Measurements from ENCODE around the gene COL6A1. TPM values are rescaled to one million over a fixed set of nuclear protein-coding genes. Genes with fewer than 3 reads are reported as not detected.
"Not testable (repeated sequence)": the region's sequence is repeated elsewhere in the genome, so short reads cannot be mapped to it uniquely, and the experiment has no call there.

Gene COL6A1
- total and polyA plus RNA-seq, 10 donors: 76.5 to 190 (median 129) TPM

DNA sequence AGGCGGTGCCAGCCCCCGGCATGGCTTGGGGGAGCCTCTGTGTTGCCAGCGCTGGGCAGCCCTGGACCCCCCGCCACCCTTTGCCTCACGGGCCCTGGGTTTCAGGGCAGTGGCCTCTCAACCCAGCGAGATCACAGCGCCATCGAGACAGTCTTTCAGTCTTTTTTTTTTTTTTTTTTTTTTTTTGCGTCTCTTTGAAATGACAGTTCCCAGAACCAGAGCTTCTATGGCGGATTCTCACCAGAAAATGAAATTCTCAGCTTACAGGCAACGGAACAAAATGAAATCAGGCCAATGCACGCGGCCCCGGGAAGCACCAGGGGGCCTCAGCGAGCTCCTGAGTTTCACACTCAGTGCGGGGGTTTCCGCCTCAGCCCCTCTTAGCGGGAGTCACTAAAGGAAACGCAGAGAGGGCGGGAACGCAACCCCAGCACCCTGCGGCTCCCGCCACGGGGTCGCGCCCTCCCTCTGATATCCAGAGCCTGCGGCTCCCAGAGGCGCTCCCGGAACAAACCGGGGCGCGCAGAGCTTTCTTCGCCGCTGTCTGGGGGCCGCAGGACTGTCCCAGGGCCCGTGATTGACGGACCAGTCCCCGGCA, 8.0 kb upstream of the COL6A1 start:
- intact Hi-C loops (cut with DNase I; ENCODE audit: low total_unique reads): no loop called here
- WGBS, 5 donors: 1 to 3% (median 1%) methylated on average over 23 to 38 of the region's 38 CpGs
- TF ChIP-seq, protein P1, sequence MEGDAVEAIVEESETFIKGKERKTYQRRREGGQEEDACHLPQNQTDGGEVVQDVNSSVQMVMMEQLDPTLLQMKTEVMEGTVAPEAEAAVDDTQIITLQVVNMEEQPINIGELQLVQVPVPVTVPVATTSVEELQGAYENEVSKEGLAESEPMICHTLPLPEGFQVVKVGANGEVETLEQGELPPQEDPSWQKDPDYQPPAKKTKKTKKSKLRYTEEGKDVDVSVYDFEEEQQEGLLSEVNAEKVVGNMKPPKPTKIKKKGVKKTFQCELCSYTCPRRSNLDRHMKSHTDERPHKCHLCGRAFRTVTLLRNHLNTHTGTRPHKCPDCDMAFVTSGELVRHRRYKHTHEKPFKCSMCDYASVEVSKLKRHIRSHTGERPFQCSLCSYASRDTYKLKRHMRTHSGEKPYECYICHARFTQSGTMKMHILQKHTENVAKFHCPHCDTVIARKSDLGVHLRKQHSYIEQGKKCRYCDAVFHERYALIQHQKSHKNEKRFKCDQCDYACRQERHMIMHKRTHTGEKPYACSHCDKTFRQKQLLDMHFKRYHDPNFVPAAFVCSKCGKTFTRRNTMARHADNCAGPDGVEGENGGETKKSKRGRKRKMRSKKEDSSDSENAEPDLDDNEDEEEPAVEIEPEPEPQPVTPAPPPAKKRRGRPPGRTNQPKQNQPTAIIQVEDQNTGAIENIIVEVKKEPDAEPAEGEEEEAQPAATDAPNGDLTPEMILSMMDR (IDR thresholded peaks at IDR 0.05 in 8 of 11, conservative IDR thresholded peaks at IDR 0.05 in 3 of 11): peak; percentile 19 to 78 (median 70)
- no peak for TF ChIP-seq POLR2A (IDR thresholded peaks at IDR 0.05)
- TF ChIP-seq POLR2AphosphoS5 (IDR thresholded peaks at IDR 0.05): peak; percentile 41 to 75 (median 67)
- Histone ChIP-seq H3K9me3 (no peaks in the 10 kb centered on the region), H3K4me1 (peaks cover 23 to 57% (median 46%) of the 10 kb centered on the region in 6 donors), H3K27ac (peak overlapping the region; percentile 61 to 88 (median 86)), H3K27me3 (replicated peaks in 1 of 7) (peaks cover 0 to 81% (median 35%) of the 10 kb centered on the region in 7 donors), H3K36me3 (no peaks in the 10 kb centered on the region), H3K4me3 (peak overlapping the region; percentile 42 to 72 (median 48))
- DNase-seq: peak; percentile 90

DNA sequence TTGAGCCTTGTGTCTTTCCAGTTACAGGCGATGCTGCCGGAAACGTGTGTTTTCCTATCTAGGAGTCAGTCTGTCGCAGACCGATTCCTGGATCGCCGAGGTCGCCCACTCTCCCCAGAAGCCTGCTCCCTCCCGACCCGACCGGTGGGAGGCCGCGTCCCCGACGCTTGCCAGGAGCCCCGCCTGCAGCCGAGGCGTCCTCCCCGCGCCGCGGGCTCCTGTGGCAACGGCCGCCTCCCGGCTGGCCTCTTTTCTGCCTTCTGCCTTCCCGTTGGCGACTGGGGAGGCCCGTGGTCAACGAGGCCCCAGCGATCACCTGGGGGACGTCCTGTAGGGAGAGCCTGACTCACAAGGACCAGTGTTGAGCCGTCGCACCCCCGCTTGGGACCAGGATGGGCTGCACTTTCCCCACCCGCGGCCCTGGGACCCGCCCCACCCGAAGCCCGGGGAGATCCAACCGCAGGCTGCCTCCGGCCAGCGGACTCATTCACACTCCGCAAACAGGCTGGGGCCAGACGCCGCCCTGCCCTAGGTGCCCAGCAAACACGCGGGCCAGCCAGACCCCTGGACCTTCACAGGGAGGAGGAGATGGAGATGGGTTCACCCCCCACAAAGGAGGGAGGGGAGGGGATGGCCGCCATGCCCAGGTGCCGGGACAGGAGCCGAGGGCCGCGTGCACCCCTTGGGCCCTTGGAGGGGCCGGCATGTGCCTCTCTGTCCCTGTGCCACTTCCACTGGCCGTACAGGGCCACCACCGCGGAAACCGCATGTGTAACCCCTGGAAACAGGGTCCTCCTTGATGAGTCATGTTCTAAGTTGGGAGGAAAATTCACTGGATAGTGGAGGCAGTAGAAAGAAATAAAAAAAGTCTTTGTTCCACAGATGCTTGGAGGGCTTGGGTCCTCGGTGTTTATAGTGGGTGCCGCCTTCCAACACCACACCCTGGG, 7.2 kb upstream of the COL6A1 start:
- intact Hi-C loops (cut with DNase I; ENCODE audit: low total_unique reads): no loop called here
- H3K4me3 ChIP-seq: peak overlapping the region; percentile 42 to 72 (median 48)
- H3K27me3 ChIP-seq (replicated peaks in 1 of 7): peaks cover 0 to 89% (median 35%) of the 10 kb centered on the region in 7 donors
- H3K9me3 ChIP-seq: no peaks in the 10 kb centered on the region
- WGBS, 5 donors: 1 to 4% (median 3%) methylated on average over 12 to 59 of the region's 59 CpGs
- no peaks in the 10 kb centered on the region for H3K36me3 ChIP-seq
- peaks cover 23 to 57% (median 46%) of the 10 kb centered on the region in 6 donors for H3K4me1 ChIP-seq
- peak; percentile 80 for DNase-seq
- H3K27ac ChIP-seq: peak overlapping the region; percentile 61 to 88 (median 86)
- TF ChIP-seq, protein P1 (IDR thresholded peaks at IDR 0.05 in 8 of 11, conservative IDR thresholded peaks at IDR 0.05 in 3 of 11): no peak
- TF ChIP-seq POLR2AphosphoS5 (IDR thresholded peaks at IDR 0.05): peak; percentile 20 to 64 (median 52)
- TF ChIP-seq POLR2A (IDR thresholded peaks at IDR 0.05): no peak

DNA sequence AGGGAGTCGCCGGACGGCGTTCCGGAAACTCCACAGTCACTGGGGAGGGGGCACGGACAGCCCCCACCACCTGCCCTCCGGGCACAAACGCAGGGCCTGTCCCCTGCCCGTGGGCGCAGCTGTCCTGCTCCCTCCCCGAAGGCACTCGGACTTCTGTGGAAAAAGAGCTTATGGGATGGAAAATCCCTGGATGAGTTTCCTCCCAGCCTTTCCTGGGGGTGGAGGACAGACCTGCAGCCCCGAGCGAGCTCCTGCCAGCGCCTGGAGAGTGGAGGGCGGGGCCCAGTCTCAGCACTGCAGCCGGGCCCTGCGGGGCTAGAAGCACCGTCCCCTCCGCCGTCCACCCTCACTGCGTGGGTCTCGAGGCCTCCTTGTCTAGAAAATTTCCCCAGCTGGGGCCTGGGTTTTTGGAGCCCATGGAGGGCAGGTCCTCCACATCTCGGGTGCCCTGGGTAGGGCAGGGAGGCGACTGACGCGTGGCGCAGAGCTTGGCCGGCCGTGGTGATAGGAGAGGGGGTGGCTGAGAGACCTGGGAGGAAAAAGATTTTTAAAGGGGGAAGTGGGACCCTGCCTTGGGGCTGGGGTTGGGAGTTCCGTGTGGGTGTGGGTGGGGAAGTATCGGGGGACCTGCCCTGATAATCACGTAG, 6.4 kb upstream of the COL6A1 start:
- H3K4me1 ChIP-seq: peaks cover 23 to 59% (median 46%) of the 10 kb centered on the region in 6 donors
- peak overlapping the region in 2 of 8 donors; percentile 60 to 72 for H3K4me3 ChIP-seq
- peaks cover 0 to 93% (median 35%) of the 10 kb centered on the region in 7 donors for H3K27me3 ChIP-seq (replicated peaks in 1 of 7)
- H3K27ac ChIP-seq: peak overlapping the region; percentile 61 to 88 (median 86)
- H3K36me3 ChIP-seq: no peaks in the 10 kb centered on the region
- TF ChIP-seq POLR2A (IDR thresholded peaks at IDR 0.05) (no peak), POLR2AphosphoS5 (IDR thresholded peaks at IDR 0.05) (peak in 2 of 3 donors; percentile 14 to 59)
- no peaks in the 10 kb centered on the region for H3K9me3 ChIP-seq
- intact Hi-C loops (cut with DNase I; ENCODE audit: low total_unique reads): no loop called here
- DNase-seq: peak; percentile 77
- 19 to 26% (median 21%) methylated on average over 27 to 33 of the region's 33 CpGs for WGBS, 5 donors

DNA sequence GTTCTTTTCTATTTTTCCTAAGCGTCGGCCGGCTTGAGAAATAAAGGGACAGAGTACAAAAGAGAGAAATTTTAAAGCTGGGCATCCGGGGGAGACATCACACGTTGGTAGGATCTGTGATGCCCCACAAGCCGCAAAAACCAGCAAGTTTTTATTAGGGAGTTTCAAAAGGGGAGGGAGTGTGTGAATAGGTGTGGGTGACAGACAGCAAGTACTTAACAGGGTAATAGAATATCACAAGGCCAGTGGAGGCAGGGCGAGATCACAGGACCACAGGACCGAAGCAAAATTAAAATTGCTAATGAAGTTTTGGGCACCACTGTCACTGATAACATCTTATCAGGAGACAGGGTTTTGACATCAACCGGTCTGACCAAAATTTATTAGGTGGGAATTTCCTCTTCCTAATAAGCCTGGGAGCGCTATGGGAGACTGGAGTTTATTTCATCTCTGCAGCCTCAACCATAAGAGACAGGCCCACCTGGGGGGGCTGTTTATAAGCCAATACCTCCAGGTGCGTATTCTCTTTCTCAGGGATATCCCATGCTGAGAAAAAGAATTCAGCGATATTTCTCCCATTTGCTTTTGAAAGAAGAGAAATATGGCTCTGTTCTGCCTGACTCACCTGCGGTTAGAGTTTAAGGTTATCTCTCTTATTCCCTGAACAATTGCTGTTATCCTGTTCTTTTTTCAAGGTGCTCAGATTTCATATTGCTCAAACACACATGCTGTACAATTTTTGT, 5.7 kb upstream of the COL6A1 start:
- H3K27me3 ChIP-seq (replicated peaks in 1 of 7): peaks cover 0 to 89% (median 35%) of the 10 kb centered on the region in 7 donors
- WGBS, 5 donors: 30 to 55% (median 43%) methylated on average over 9 to 13 of the region's 13 CpGs
- H3K27ac ChIP-seq: peak overlapping the region in 1 of 8 donors; percentile 88
- H3K36me3 ChIP-seq; H3K9me3 ChIP-seq; H3K4me3 ChIP-seq; intact Hi-C loops (cut with DNase I; ENCODE audit: low total_unique reads); DNase-seq: not testable (repeated sequence)
- H3K4me1 ChIP-seq: peaks cover 23 to 55% (median 41%) of the 10 kb centered on the region in 6 donors

Measured in spleen (tissue), 11 donors.